Natural killer cell (primary cell): ENCODE results near the gene EEFSEC. TPM values are rescaled to one million over a fixed set of nuclear protein-coding genes. Genes with fewer than 3 reads are reported as not detected.

Experiments
- ATAC-seq, 3 donors: fragments of 150-1000 bp in 2 of 3; fragments of 200-7000 bp in 1 of 3; cut with Tn5 transposase; 1 replicate in 1 of 3; 2 replicates in 2 of 3; pipeline ENCODE4 v1.10.0; 2021; ENCODE audit warnings: mild to moderate bottlenecking in 2 of 3, moderate library complexity in 2 of 3
- DNase-seq, 2 donors: peaks; one replicate each; pipeline versions ENCODE4 v3.0.0 to v3.0.0-alpha.2; 2013 to 2021; ENCODE audit warnings: mixed read lengths in 1 of 2
- H3K27ac ChIP-seq: one replicate; pipeline ENCODE4 v1.5.1; 2013; ENCODE audit warnings: mild to moderate bottlenecking, low read length
- H3K27me3 ChIP-seq: one replicate; pipeline ENCODE4 v1.6.1; 2013; ENCODE audit warnings: low read length; ENCODE audit not compliant: control insufficient read depth, insufficient read depth
- H3K36me3 ChIP-seq: one replicate; pipeline ENCODE4 v1.6.1; 2013; ENCODE audit warnings: low read length; ENCODE audit not compliant: control insufficient read depth, insufficient read depth
- H3K4me1 ChIP-seq: one replicate; pipeline ENCODE4 v1.6.1; 2013; ENCODE audit warnings: low read length; ENCODE audit not compliant: control insufficient read depth, insufficient read depth
- H3K4me3 ChIP-seq: one replicate; pipeline ENCODE4 v1.5.1; 2013; ENCODE audit warnings: low read length
- H3K9me3 ChIP-seq: one replicate; pipeline ENCODE4 v1.6.1; 2013; ENCODE audit warnings: low read length; ENCODE audit not compliant: control insufficient read depth, insufficient read depth
- H3K27ac Mint-ChIP-seq, 2 donors: one replicate each; pipeline ENCODE4 v1.8.0; 2022; ENCODE audit warnings: mild to moderate bottlenecking in 2 of 2, mixed read lengths in 2 of 2, moderate library complexity in 1 of 2
- H3K27me3 Mint-ChIP-seq, 2 donors: one replicate each; pipeline ENCODE4 v1.8.0; 2022; ENCODE audit warnings: low read depth in 2 of 2, mixed read lengths in 2 of 2
- H3K36me3 Mint-ChIP-seq: one replicate; pipeline ENCODE4 v1.8.0; 2022; ENCODE audit warnings: mixed read lengths
- H3K4me1 Mint-ChIP-seq, 2 donors: one replicate each; pipeline ENCODE4 v1.8.0; 2022; ENCODE audit warnings: mixed read lengths in 2 of 2
- H3K4me3 Mint-ChIP-seq: one replicate; pipeline ENCODE4 v1.8.0; 2022; ENCODE audit warnings: mild to moderate bottlenecking, moderate library complexity, mixed read lengths
- H3K9me3 Mint-ChIP-seq, 2 donors: one replicate each; pipeline ENCODE4 v1.8.0; 2022; ENCODE audit warnings: mixed read lengths in 2 of 2
- WGBS: methylation state at CpG from one replicate; pipeline ENCODE4 v1.1.7; 2013; ENCODE audit warnings: missing lambda C conversion rate; ENCODE audit not compliant: insufficient coverage; 5-methylcytosine and 5-hydroxymethylcytosine counted together
- intact Hi-C: fragments of 100-400 bp; cut with micrococcal nuclease; formaldehyde crosslinking; loops from one replicate; pipeline ENCODE4 v1.14.2; 2022
- total RNA-seq, 4 donors: library from RNA; stranded (reverse); fragments of 120-200 nt in 1 of 4; gene quantifications; one replicate each; pipeline versions ENCODE4 v1.2.3 to v1.2.4, GENCODE V29; 2013 to 2022
- TF ChIP-seq, protein P1 (sequence below): fragments of 200-600 bp; IDR thresholded peaks from one replicate; pipeline ENCODE4 v1.8.0; 2022; ENCODE audit warnings: antibody characterized with exemption

EEFSEC gene
- total RNA-seq, 3 donors from 2014 or later (not counting 1 experiment from before 2014, with no cell fraction given), result 16.7 to 18.9 (median 17.6) TPM

DNA sequence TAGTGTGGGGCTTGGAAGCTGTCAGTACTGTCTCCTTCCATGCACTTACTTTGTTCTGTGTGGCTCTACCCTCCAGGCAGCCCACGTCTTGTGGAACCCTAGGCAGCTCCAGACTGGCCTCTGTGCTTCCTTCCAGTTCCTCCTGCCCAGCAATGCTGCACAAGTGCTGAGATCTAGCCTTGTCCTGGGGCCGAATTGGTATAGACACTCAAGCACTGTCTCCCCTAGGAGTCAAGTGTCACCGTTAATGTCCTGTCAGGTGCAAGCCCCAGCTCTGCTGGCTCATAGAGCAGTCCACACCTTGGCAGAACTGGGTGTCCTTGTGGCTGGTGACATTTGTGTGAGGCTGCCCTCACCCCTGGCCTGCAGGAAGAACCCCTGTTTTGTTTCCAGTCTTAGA lies 130.1 kb downstream of the EEFSEC start:
- H3K4me1 ChIP-seq, result no peaks in the 10 kb centered on the region
- TF ChIP-seq, protein P1, sequence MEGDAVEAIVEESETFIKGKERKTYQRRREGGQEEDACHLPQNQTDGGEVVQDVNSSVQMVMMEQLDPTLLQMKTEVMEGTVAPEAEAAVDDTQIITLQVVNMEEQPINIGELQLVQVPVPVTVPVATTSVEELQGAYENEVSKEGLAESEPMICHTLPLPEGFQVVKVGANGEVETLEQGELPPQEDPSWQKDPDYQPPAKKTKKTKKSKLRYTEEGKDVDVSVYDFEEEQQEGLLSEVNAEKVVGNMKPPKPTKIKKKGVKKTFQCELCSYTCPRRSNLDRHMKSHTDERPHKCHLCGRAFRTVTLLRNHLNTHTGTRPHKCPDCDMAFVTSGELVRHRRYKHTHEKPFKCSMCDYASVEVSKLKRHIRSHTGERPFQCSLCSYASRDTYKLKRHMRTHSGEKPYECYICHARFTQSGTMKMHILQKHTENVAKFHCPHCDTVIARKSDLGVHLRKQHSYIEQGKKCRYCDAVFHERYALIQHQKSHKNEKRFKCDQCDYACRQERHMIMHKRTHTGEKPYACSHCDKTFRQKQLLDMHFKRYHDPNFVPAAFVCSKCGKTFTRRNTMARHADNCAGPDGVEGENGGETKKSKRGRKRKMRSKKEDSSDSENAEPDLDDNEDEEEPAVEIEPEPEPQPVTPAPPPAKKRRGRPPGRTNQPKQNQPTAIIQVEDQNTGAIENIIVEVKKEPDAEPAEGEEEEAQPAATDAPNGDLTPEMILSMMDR, result no peak
- H3K4me1 Mint-ChIP-seq, result peaks cover 4 to 5% of the 10 kb centered on the region in 2 donors
- peaks cover 4% of the 10 kb centered on the region for H3K36me3 ChIP-seq
- DNase-seq (no peak), ATAC-seq (no peak)
- no peak overlapping the region for H3K27ac Mint-ChIP-seq
- H3K9me3 Mint-ChIP-seq, result no peaks in the 10 kb centered on the region
- intact Hi-C loops, result no loop called here
- no peak overlapping the region for H3K27ac ChIP-seq
- no peaks in the 10 kb centered on the region for H3K27me3 Mint-ChIP-seq
- WGBS, result 96% methylated on average over 3 of the region's 3 CpGs
- H3K4me3 Mint-ChIP-seq, result no peak overlapping the region
- no peaks in the 10 kb centered on the region for H3K9me3 ChIP-seq
- no peaks in the 10 kb centered on the region for H3K36me3 Mint-ChIP-seq
- no peaks in the 10 kb centered on the region for H3K27me3 ChIP-seq
- no peak overlapping the region for H3K4me3 ChIP-seq

DNA sequence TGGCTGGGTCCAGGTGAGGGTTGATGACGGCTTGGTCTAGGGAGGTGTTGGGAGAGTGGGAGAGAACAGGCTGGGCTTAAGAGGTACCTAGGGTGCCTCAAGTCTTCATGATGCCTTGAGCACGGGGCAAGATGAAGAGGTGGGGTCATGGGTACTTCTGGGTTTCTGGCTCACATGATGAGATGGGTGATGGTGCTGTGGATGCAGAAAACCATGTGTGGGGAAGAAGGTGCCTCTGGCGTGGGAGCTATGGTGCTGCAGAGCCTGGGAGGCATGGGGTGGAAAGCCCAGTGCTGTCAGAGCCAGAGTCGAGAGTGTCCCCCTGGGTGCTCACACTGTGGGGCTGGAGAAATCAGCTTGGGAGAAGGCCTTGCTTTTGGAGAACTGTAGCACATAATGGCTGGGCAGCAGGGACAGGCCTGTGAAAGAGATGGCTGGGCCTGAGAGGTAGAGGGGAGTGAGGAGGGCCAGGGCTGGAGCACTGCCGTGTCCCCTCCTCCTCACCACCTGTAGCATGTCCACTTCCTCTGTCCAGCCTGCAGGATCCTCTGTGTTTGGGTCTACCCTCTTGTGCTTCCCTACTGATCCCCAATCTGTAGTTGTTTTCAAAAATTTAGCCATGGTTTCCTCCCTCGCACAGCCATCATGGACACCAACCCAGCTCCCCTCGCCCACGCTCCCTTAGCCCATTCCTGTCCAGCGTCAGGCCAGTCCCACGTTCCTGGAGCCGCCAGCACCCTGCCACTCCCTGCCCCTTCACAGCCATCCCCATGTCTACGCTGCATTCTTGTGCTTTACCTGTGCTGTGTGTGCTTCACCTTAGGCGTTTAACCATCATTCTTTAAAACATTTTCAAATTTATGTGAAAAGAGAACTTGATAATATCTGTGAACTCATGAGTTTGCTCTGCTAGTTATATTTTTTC lies 132.0 kb downstream of the EEFSEC start:
- no peak overlapping the region for H3K27ac ChIP-seq
- H3K27me3 ChIP-seq, result no peaks in the 10 kb centered on the region
- 98% methylated on average over 12 of the region's 13 CpGs for WGBS
- Mint-ChIP-seq H3K27ac (no peak overlapping the region), H3K27me3 (no peaks in the 10 kb centered on the region), H3K4me1 (peaks cover 4 to 5% of the 10 kb centered on the region in 2 donors), H3K4me3 (no peak overlapping the region), H3K9me3 (no peaks in the 10 kb centered on the region), H3K36me3 (no peaks in the 10 kb centered on the region)
- no peaks in the 10 kb centered on the region for H3K9me3 ChIP-seq
- ATAC-seq, result no peak
- no peak overlapping the region for H3K4me3 ChIP-seq
- intact Hi-C loops, result no loop called here
- TF ChIP-seq, protein P1, result no peak
- DNase-seq, result no peak
- no peaks in the 10 kb centered on the region for H3K4me1 ChIP-seq
- peaks cover 4% of the 10 kb centered on the region for H3K36me3 ChIP-seq

DNA sequence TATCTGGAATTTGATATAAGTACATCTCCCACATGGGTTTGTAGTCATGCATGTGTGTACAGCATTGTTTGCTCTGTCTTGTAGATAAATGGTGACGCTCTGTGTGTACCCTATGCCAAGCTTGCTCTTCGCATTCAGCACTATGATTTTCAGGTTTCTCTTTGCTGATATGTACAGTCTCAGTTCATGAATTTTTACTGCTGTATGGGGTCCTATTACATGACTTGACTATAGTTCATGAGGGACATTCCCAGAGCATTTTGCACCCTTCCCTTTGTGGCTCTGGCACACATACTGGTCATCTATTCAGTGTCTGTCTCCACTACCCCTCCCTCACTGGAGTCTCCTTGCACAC lies 132.7 kb downstream of the EEFSEC start:
- H3K27me3 ChIP-seq, result no peaks in the 10 kb centered on the region
- Mint-ChIP-seq H3K27ac (no peak overlapping the region), H3K27me3 (no peaks in the 10 kb centered on the region), H3K4me1 (peaks cover 4 to 5% of the 10 kb centered on the region in 2 donors), H3K9me3 (no peaks in the 10 kb centered on the region), H3K36me3 (no peaks in the 10 kb centered on the region), H3K4me3 (no peak overlapping the region)
- H3K36me3 ChIP-seq, result peaks cover 4% of the 10 kb centered on the region
- no peak for DNase-seq
- TF ChIP-seq, protein P1, result no peak
- WGBS, result 97% methylated on average over 2 of the region's 2 CpGs
- no peaks in the 10 kb centered on the region for H3K9me3 ChIP-seq
- ATAC-seq, result no peak
- H3K4me3 ChIP-seq, result no peak overlapping the region
- H3K4me1 ChIP-seq, result no peaks in the 10 kb centered on the region
- no peak overlapping the region for H3K27ac ChIP-seq
- intact Hi-C loops, result no loop called here
